ENCODE measurements around the gene VPS45.

VPS45 gene

DNA sequence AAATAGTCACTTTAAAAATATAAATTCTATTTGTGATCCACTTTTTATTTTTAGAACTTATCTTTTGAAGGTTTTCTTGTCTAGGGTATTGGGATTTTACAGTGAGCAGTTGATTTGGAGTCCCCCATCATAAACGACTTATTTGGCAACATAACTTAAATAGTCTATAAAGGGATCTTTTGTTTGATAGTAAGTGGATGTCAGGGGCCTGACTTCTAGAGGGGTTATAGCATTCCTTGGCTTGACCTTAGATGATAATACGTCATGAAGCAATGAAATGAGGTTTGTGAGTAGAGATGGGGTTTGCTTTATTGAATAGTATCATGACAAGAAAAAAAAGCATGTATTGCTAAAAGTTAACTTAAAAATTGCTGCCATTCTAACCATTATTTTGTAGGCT, 17.8 kb downstream of the VPS45 start:
- no peaks in the 10 kb centered on the region for H3K27me3 ChIP-seq (ENCODE audit: insufficient read depth, low read depth, severe bottlenecking)
- no peak overlapping the region for H3K4me3 ChIP-seq (ENCODE audit: low read depth, low read length)
- TF ChIP-seq, protein P1, sequence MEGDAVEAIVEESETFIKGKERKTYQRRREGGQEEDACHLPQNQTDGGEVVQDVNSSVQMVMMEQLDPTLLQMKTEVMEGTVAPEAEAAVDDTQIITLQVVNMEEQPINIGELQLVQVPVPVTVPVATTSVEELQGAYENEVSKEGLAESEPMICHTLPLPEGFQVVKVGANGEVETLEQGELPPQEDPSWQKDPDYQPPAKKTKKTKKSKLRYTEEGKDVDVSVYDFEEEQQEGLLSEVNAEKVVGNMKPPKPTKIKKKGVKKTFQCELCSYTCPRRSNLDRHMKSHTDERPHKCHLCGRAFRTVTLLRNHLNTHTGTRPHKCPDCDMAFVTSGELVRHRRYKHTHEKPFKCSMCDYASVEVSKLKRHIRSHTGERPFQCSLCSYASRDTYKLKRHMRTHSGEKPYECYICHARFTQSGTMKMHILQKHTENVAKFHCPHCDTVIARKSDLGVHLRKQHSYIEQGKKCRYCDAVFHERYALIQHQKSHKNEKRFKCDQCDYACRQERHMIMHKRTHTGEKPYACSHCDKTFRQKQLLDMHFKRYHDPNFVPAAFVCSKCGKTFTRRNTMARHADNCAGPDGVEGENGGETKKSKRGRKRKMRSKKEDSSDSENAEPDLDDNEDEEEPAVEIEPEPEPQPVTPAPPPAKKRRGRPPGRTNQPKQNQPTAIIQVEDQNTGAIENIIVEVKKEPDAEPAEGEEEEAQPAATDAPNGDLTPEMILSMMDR (IDR thresholded peaks at IDR 0.05; ENCODE audit: low read depth, low read length) = no peak
- no peak for DNase-seq
- H3K27ac ChIP-seq = no peak overlapping the region
- no peaks in the 10 kb centered on the region for H3K9me3 ChIP-seq (ENCODE audit: severe bottlenecking)
- H3K36me3 ChIP-seq = peaks cover 65% of the 10 kb centered on the region

DNA sequence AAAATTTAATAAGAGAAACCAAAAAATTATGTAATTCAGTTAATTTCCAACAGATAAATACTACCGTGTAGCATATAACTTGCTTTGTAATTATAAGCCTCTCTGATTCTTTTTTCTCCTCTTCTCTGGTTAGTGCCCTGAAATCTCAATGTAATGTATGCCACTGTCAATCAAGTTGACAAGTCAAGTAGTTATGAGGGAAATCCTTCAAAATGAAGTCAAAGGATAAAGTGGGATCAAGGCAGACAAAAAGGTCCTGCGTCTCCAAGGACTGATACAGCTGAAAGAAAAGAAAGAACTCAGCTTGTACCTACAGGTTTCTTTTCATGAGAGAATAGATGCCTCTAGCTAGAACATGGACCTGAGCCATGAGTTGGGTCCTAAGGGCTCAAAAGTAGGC, 19.8 kb downstream of the VPS45 start:
- H3K4me3 ChIP-seq (ENCODE audit: low read depth, low read length) = no peak overlapping the region
- no peaks in the 10 kb centered on the region for H3K27me3 ChIP-seq (ENCODE audit: insufficient read depth, low read depth, severe bottlenecking)
- no peaks in the 10 kb centered on the region for H3K9me3 ChIP-seq (ENCODE audit: severe bottlenecking)
- DNase-seq = no peak
- TF ChIP-seq, protein P1 (IDR thresholded peaks at IDR 0.05; ENCODE audit: low read depth, low read length) = no peak
- peaks cover 53% of the 10 kb centered on the region for H3K36me3 ChIP-seq
- no peak overlapping the region for H3K27ac ChIP-seq

- H3K27me3 ChIP-seq (ENCODE audit: insufficient read depth, low read depth, severe bottlenecking) = no peaks in the 10 kb centered on the region
- DNase-seq = no peak
- no peaks in the 10 kb centered on the region for H3K9me3 ChIP-seq (ENCODE audit: severe bottlenecking)
- H3K27ac ChIP-seq = no peak overlapping the region
- no peak overlapping the region for H3K4me3 ChIP-seq (ENCODE audit: low read depth, low read length)
- TF ChIP-seq, protein P1 (IDR thresholded peaks at IDR 0.05; ENCODE audit: low read depth, low read length) = no peak
- peaks cover 50% of the 10 kb centered on the region for H3K36me3 ChIP-seq
Measured at GRCh38 chr1:150089846-150090520, 22.4 kb downstream of the VPS45 start.

- no peak overlapping the region for H3K4me3 ChIP-seq (ENCODE audit: low read depth, low read length)
- no peaks in the 10 kb centered on the region for H3K9me3 ChIP-seq (ENCODE audit: severe bottlenecking)
- TF ChIP-seq, protein P1 (IDR thresholded peaks at IDR 0.05; ENCODE audit: low read depth, low read length) = no peak
- DNase-seq = no peak
- H3K27ac ChIP-seq = no peak overlapping the region
- peaks cover 58% of the 10 kb centered on the region for H3K36me3 ChIP-seq
- no peaks in the 10 kb centered on the region for H3K27me3 ChIP-seq (ENCODE audit: insufficient read depth, low read depth, severe bottlenecking)
Measured at GRCh38 chr1:150092180-150092791, 24.7 kb downstream of the VPS45 start.

DNA sequence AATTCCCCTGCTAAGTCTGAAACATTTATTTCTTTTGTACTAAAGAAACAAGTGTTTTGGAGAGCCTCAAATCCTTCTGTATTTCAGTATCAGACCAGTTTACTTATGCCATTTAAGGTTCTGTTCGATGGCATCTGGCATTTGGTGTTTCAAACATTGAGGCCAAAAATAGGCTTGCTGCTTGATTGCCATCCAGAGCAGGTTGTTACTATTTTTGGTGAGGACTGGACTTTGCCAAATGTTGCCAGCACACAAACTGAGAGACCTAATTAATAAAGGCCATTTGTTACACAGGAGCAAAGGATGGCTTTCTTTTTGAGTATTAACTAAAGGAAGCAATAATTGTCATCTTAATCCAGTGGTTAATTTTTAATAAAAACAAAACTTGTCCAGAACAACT, 26.2 kb downstream of the VPS45 start:
- no peaks in the 10 kb centered on the region for H3K9me3 ChIP-seq (ENCODE audit: severe bottlenecking)
- peaks cover 61% of the 10 kb centered on the region for H3K36me3 ChIP-seq
- DNase-seq = no peak
- H3K27me3 ChIP-seq (ENCODE audit: insufficient read depth, low read depth, severe bottlenecking) = no peaks in the 10 kb centered on the region
- H3K27ac ChIP-seq = no peak overlapping the region
- TF ChIP-seq, protein P1 (IDR thresholded peaks at IDR 0.05; ENCODE audit: low read depth, low read length) = no peak
- no peak overlapping the region for H3K4me3 ChIP-seq (ENCODE audit: low read depth, low read length)

Measured in WERI-Rb-1 (cell line).